GM18511 (cell line): ENCODE data around the gene S100A14.

Experiments used
- ATAC-seq: cut with Tn5 transposase; IDR thresholded peaks from one replicate; pipeline ENCODE4 v1.9.1; 2021; ENCODE audit warnings: mild to moderate bottlenecking, moderate library complexity; ENCODE audit not compliant: unreplicated experiment

Gene S100A14

DNA sequence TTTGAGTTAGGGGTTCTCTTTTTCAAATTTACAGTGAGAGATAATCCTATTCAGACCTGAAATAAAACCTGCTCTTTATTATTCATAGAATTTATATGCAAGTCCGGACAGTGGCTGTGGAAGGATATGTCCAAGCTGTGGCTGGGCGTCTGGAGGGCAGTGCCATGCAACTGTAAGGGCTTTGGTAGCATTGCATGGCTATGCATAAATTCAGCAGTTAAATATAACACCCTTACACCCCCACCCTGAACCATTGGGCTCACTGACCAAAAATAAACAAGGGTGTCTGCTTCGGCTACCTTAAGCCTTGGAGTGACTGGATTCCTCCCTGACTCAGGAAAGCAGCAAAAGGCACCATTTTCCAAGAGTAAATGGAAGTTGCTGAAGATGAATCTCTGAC lies 23.2 kb upstream of the S100A14 start:
- ATAC-seq, result no peak

- no peak for ATAC-seq
Measured at GRCh38 chr1:153638261-153638660, 22.1 kb upstream of the S100A14 start.

- ATAC-seq, result no peak
Measured at GRCh38 chr1:153636312-153636711, 20.2 kb upstream of the S100A14 start.

DNA sequence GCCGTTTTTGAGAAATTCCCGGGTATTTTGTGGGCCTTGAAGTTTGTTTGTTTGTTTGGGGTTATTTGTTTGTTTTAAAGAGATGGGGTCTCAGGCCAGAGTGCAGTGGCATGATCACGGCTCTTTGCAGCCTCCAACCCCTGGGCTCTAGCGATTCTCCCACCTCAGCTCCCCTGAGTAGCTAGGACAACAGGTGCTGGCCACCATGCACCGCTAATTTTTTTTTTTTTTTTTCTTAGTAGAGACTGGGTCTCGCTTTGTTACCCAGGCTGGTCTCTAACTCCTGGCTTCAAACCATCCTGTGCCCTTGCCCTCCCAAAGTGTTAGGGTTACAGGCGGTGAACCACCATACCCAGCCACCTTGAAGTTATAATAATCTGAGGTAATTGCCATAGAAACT lies 19.7 kb upstream of the S100A14 start:
- no peak for ATAC-seq

DNA sequence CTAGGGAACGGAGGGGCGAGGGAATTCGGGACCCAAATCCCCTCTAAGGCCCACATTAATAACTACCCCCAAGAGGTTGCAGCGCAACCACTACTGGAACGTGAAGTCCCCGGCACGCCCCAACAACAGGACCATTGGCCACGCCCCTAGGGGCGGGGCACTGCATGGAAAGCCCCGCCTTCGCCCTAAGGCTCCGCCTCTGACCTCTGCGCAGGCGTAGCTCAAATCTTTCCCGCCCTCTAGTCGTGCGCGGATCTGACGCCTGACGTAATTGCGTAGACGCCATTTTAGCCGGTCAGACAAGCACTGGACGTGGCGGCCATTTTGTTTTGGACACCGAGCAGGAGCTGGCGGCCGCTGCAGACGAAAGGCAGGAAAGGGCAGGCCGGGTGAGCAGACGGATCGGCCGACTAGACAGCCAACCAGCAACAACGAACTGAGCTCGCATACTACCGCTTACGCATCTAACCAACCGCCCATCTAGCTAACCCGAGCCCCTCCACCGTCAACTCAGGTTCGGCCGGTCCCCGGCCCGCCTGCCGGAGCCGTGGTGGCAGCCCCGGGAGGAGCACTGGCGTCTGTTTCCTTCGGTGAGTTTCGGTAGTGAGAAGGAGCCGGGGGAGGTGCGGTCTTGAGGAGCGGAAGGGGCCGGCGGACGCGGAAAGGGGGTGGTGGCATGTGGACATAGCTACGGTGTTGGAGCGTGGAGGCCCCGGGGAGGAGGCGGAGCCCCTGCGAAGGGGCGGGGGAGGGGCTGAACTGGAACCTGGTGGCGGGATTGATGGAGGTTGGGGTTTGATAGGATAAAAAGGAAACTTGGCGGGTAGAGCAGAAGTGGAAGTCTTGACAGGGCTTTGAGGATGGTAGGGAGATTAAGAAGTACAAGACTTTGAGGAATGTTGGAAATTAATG lies 17.9 kb upstream of the S100A14 start, which contains the start of gene CHTOP:
CHTOP (plus strand) TSS at position 313 of the 912 bp plus-strand sequence. CDS start 2,523 bp downstream, outside the sequence.
- peak; percentile 93 for ATAC-seq

DNA sequence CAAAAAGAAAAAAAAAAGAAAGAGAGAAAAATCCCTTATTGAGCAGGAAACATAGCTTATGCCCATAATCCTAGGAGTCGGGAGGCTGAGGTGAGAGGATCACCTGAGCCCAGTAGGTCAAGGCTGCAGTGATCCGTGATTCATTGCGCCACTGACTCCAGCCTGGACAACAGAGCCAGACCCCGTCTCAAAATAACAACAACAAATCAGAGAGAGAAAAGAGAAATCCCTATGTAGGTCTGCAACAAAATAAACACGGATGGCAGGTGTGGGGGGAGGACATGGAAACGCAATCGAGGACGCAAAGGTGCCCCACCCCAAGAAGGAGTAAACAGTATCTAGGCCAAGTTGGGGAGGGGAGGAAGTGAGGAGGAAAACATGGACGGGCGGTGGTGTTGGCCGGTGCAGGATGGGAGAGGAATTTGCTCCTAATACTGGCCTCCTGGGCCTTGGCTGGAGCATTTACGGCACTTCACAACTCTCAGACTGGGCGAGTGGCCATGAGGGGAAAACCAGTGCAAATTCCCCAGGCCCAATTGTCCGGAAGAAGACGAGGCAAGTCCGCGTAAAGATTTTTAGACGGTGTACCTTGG lies 17.1 kb upstream of the S100A14 start:
- ATAC-seq, result no peak

DNA sequence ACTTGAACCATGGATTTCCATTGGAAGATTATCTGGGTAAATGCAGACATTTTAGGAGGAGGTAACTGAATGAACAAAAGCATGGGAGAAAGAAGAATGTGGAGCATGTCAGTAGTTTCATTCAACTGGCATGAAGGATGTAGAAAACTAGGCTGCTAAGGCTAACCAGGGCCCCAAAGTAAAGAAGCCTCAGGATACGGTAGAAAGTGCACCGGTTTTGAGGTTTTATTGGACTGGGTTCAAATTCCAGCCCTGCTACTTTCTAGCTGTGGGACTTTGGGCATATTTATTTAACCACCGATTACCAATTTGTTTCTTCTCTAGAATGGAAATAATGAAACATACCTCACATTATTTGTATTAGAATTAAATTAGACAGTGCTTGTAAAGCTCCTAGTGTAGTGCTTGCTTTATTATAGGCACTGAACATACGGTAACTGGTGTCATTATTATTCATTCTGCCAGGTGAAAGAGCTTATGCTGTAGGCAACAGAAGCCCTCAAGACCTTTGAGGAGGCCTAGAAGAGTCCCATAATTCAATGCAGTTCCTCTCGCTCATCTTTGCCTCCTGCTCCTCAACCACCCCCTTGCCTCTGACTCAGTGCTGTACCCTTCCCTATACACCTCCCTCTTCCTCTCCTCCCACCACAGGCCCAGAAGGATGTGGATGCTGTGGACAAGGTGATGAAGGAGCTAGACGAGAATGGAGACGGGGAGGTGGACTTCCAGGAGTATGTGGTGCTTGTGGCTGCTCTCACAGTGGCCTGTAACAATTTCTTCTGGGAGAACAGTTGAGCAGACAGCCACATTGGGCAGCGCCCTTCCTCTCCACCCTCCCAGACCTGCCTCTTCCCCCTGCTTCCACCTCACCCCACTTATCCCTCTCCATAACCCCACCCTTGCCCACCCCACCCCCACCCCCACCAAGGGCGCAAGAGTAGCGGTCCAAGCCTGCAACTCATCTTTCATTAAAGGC lies 15.2 kb upstream of the S100A14 start:
- no peak for ATAC-seq

GRCh38 chr1:153630384-153630783 lies 14.3 kb upstream of the S100A14 start:
- ATAC-seq, result no peak

- no peak for ATAC-seq
Measured at GRCh38 chr1:153629971-153630370, 13.8 kb upstream of the S100A14 start.

- ATAC-seq, result no peak
Measured at GRCh38 chr1:153629343-153629665, 13.2 kb upstream of the S100A14 start.

- ATAC-seq, result no peak
Measured at GRCh38 chr1:153628638-153629342, 12.7 kb upstream of the S100A14 start.

DNA sequence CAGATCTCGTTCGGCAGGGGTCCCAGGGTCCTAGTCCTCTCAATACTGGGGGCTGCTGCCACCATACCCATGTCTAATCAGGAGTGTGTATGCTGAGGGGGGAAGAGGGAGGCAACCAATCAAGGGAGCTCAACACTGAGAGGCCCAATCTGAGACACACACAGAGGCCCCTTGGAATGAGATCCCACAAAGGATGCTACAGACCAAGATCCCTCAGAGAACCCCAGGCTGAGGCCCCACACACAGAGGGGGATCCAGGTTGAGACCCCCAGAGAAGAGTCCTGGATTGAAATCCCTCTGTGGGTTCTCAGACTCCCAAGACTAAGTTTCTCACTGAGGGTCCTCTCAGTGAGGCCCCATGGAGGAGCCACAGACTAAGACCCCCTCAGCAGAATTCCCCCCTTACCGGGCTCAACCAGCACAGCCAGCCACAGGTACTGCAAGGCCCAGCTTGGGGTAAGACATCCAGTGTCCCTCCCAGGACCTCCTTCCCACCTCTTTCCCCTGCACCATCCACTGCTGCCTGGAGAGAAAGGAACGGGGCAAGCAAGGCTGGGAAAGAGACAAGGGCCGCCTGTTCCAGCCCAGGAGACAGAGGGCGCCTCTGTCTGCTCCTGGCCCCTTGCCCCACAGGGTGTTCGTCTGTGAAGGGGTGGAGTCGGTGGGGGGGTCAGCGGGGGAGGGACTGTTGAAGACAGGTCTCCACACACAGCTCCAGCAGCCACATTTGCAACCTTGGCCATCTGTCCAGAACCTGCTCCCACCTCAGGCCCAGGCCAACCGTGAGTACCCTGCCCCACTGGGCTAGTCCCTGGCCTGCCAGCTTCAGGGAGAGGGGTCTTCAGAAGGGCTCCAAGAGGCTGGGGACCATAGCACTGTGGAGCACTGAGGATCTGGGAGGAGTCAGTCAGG lies 11.8 kb upstream of the S100A14 start, which contains the start of gene S100A1:
S100A1 (plus strand) TSS at position 720 of the 912 bp plus-strand sequence. CDS start 2,088 bp downstream, outside the sequence.
- no peak for ATAC-seq

- ATAC-seq, result no peak
Measured at GRCh38 chr1:153626904-153627714, 11.0 kb upstream of the S100A14 start, which contains the start of gene S100A13. S100A13 (minus strand) TSS chr1:153627505; CDS start chr1:153626472, 1,033 bp downstream.

DNA sequence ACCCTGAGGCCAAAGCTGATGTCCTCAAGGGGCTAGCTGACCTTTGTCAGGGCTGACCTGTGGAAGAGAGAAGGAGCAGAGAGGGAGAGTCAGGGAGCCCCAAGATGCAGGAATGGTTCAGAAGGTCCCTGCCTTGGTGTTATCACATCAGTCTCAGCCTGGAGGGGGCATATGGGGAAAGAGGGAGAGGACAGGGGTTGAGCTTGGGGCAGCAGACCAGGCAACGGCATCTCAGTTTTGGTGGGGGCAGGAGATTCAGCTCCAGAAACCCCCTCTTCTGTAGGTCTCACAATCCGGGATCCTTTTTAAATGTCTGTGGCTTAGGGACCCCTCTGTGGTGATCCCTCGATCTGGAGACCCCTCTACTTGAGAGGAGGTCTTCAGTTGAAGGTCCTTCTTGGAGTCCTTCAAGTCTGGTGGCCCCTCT lies 10.4 kb upstream of the S100A14 start:
- ATAC-seq, result no peak

DNA sequence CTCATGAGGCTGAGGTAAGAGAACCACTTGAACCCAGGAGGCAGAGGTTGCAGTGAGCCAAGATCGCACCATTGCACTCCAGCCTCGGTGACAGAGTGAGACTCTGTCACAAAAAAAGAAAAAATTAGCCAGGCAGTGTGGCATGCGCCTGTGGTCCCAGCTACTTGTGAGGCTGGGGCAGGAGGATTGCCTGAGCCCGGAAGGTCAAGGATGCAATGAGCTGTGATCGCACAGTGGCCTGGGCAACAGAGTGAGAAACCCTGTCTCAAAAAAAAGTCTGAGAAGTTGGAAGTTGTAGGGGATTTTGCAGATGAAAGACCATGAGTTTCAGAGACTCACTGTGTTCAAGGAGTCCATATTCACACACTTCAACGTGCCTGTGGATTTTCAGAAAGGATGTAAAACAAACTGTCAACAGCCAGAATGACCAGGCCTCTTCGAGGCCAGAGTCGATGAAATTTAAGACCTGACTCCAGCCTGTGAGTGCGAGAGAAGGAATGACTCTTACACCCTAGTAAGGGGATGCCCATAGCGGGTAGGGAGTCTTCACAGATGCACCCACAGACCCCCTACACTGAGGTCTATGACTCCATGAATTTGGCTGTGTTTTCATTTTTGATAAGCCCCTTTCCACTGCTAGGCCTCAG lies 9.0 kb upstream of the S100A14 start:
- ATAC-seq, result no peak

DNA sequence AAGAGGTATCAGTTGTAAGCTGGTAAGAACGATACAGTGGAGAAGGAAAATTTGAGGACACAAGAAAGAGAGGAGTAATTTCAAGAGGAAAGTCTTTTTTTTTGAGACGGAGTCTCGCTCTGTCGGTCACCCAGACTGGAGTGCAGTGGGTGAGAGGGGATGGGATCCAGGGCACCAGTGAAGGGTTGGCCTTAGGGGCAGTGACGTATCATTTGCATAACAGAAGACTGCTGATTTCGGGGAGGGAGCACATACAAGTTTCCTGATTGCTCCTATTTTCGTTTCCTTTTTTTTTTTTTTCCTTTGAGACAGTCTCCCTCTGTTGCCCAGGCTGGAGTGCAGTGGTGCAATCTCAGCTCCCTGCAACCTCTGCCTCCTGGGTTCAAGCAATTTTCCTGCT lies 7.0 kb upstream of the S100A14 start:
- no peak for ATAC-seq

DNA sequence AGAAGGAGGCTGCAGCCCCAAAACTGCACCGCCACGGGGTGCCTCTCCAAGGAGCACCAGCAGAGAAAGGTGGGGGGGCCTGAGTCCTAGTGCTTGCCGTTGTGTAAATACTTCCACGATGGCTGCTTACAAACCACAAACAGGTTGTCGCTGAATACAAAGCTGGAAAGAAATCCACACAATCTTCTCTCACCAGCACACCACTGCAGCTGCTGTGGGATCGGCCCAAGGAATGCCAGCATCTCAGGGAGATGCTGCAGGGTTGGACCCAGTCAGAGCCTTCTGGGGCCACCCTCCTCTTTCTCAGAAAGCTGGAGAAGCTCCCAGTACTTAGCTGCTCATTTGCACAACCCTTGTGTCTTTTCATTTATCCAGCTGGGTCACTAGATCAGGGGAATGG lies 3.0 kb upstream of the S100A14 start:
- no peak for ATAC-seq

GRCh38 chr1:153617663-153618062 lies 1.5 kb upstream of the S100A14 start:
- ATAC-seq, result peak; percentile 69
